Measurements from ENCODE around the gene PRDM15. TPM values are rescaled to one million over a fixed set of nuclear protein-coding genes. Genes with fewer than 3 reads are reported as not detected.

The PRDM15 gene
- total RNA-seq, 2 experiments from 2014 or later, result 19.7 to 30.2 TPM

DNA sequence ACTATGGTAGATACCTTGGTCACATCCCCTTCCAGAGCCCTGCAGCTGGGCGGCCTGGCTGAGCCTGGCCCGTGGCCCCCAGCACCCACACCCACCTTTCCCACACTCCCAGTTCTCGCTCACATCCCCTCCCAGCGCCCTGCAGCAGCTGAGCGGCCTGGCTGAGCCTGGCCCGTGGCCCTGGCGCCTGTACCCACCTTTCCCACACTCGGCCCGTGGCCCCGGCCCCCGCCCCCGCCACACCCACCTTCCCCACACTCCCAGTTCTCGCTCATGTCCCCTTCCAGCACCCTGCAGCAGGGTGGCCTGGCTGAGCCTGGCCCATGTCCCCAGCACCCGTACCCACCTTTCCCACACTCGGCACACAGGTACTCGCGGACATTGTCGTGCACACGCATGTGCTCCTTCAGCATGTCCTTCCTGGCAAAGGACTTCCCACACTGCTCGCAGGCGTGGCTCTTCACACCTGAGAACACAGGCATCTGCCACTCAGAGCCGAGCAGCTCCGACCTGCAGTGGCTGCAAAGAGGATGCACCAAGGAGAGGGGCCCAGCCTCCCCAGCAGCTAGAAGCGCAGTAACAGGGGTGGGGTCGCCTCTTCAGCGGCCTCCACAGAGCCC is 59.8 kb downstream of the PRDM15 start:
- intact Hi-C loops (cut with micrococcal nuclease; ENCODE audit: unreplicated experiment), result no loop called here
- H3K4me1 ChIP-seq (ENCODE audit: insufficient read depth, low read length, poor library complexity, severe bottlenecking), result peaks cover 11% of the 10 kb centered on the region
- no peaks in the 10 kb centered on the region for H3K9me2 ChIP-seq (ENCODE audit: insufficient read depth, low read length)
- no peaks in the 10 kb centered on the region for H3K79me2 ChIP-seq (ENCODE audit: insufficient read depth, low read depth, low read length)
- ChIA-PET POLR2A (no interaction called here), CTCF (ENCODE audit: unreplicated experiment) (no interaction called here)
- peaks cover 48% of the 10 kb centered on the region for H3K36me3 ChIP-seq (ENCODE audit: insufficient read depth, low read length)
- H3K27ac ChIP-seq (ENCODE audit: low read depth, low read length, poor library complexity, severe bottlenecking), result no peak overlapping the region
- no peak overlapping the region for H2AFZ ChIP-seq (ENCODE audit: low read length)
- no peaks in the 10 kb centered on the region for H4K20me1 ChIP-seq (ENCODE audit: insufficient read depth, low read length)
- no peaks in the 10 kb centered on the region for H3K9me3 ChIP-seq (ENCODE audit: low read length)
- H3K4me3 ChIP-seq (ENCODE audit: low read depth, low read length, poor library complexity, severe bottlenecking), result no peak overlapping the region
- no peak for DNase-seq (ENCODE audit: low spot score)
- BruUV-seq (replicated peaks), result no TSS peak
- no peak overlapping the region for H3K4me2 ChIP-seq (ENCODE audit: low read length)
- TF ChIP-seq, protein P1, sequence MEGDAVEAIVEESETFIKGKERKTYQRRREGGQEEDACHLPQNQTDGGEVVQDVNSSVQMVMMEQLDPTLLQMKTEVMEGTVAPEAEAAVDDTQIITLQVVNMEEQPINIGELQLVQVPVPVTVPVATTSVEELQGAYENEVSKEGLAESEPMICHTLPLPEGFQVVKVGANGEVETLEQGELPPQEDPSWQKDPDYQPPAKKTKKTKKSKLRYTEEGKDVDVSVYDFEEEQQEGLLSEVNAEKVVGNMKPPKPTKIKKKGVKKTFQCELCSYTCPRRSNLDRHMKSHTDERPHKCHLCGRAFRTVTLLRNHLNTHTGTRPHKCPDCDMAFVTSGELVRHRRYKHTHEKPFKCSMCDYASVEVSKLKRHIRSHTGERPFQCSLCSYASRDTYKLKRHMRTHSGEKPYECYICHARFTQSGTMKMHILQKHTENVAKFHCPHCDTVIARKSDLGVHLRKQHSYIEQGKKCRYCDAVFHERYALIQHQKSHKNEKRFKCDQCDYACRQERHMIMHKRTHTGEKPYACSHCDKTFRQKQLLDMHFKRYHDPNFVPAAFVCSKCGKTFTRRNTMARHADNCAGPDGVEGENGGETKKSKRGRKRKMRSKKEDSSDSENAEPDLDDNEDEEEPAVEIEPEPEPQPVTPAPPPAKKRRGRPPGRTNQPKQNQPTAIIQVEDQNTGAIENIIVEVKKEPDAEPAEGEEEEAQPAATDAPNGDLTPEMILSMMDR (conservative IDR thresholded peaks at IDR 0.05; ENCODE audit: low read length), result no peak
- TF ChIP-seq EZH2phosphoT487 (IDR thresholded peaks at IDR 0.05; ENCODE audit: borderline replicate concordance, low read depth, low read length), result no peak

- Histone ChIP-seq H3K4me1 (ENCODE audit: insufficient read depth, low read length, poor library complexity, severe bottlenecking) (peaks cover 11% of the 10 kb centered on the region), H2AFZ (ENCODE audit: low read length) (no peak overlapping the region), H3K79me2 (ENCODE audit: insufficient read depth, low read depth, low read length) (no peaks in the 10 kb centered on the region), H3K4me3 (ENCODE audit: low read depth, low read length, poor library complexity, severe bottlenecking) (no peak overlapping the region), H4K20me1 (ENCODE audit: insufficient read depth, low read length) (no peaks in the 10 kb centered on the region), H3K27ac (ENCODE audit: low read depth, low read length, poor library complexity, severe bottlenecking) (no peak overlapping the region), H3K36me3 (ENCODE audit: insufficient read depth, low read length) (peaks cover 44% of the 10 kb centered on the region), H3K9me2 (ENCODE audit: insufficient read depth, low read length) (no peaks in the 10 kb centered on the region), H3K9me3 (ENCODE audit: low read length) (no peaks in the 10 kb centered on the region), H3K4me2 (ENCODE audit: low read length) (no peak overlapping the region)
- ChIA-PET POLR2A (interaction anchor here (1.4 kb wide), 1 partner anchor 56 kb away, joined by 4 read pairs; no protein-coding TSS in a partner anchor), CTCF (ENCODE audit: unreplicated experiment) (no interaction called here)
- no TSS peak for BruUV-seq (replicated peaks)
- intact Hi-C loops (cut with micrococcal nuclease; ENCODE audit: unreplicated experiment), result loop anchor here (1.0 to 2.0 kb wide), 2 partner anchors 193 to 206 kb away; partner anchors contain the start of gene ZBTB21
- DNase-seq (ENCODE audit: low spot score), result no peak
- TF ChIP-seq, protein P1 (conservative IDR thresholded peaks at IDR 0.05; ENCODE audit: low read length), result no peak
- no peak for TF ChIP-seq EZH2phosphoT487 (IDR thresholded peaks at IDR 0.05; ENCODE audit: borderline replicate concordance, low read depth, low read length)
Measured at GRCh38 chr21:41817877-41818855, 61.0 kb downstream of the PRDM15 start.
